IPS-18a (cell line): Measurements from ENCODE around the gene USP32.

Experiments used
- H3K27ac ChIP-seq: one replicate; pipeline ENCODE4 v1.5.1; 2013; ENCODE audit warnings: low read length
- H3K27me3 ChIP-seq: one replicate; pipeline ENCODE4 v1.6.1; 2013; ENCODE audit warnings: mild to moderate bottlenecking, low read length; ENCODE audit not compliant: control insufficient read depth, insufficient read depth
- H3K36me3 ChIP-seq: one replicate; pipeline ENCODE4 v1.6.1; 2013; ENCODE audit warnings: low read depth, low read length; ENCODE audit not compliant: control insufficient read depth
- H3K4me1 ChIP-seq: one replicate; pipeline ENCODE4 v1.6.1; 2013; ENCODE audit warnings: low read depth, low read length; ENCODE audit not compliant: control insufficient read depth
- H3K4me3 ChIP-seq: one replicate; pipeline ENCODE4 v1.5.1; 2013; ENCODE audit warnings: low read length
- H3K9ac ChIP-seq: one replicate; pipeline ENCODE4 v1.6.1; 2013; ENCODE audit warnings: mild to moderate bottlenecking, low read length, moderate library complexity
- H3K9me3 ChIP-seq: one replicate; pipeline ENCODE4 v1.6.1; 2013; ENCODE audit warnings: low read depth, low read length; ENCODE audit not compliant: control insufficient read depth

Gene USP32

DNA sequence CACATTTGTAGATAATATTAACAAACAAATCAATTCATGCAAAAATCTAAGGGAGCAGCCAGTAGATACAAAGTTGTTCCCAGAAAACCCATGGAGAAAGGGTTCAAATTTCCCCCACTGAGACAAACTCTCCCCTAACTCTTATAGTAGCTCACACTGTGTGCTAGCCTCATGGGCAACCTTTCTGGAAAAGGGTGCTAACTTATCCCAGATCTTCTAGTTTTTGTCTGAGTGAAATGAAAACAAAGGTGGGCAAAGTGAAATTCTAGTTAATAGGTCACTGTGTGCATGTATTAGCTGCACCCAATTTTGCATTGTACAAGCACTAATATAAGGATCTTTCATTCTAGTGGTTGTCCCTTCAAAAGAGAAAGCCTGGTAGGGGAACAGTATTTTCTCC lies 9.9 kb upstream of the USP32 start:
- Histone ChIP-seq H3K36me3 (no peaks in the 10 kb centered on the region), H3K27me3 (no peaks in the 10 kb centered on the region), H3K4me1 (no peaks in the 10 kb centered on the region), H3K9ac (no peak overlapping the region), H3K9me3 (no peaks in the 10 kb centered on the region), H3K4me3 (no peak overlapping the region), H3K27ac (no peak overlapping the region)

DNA sequence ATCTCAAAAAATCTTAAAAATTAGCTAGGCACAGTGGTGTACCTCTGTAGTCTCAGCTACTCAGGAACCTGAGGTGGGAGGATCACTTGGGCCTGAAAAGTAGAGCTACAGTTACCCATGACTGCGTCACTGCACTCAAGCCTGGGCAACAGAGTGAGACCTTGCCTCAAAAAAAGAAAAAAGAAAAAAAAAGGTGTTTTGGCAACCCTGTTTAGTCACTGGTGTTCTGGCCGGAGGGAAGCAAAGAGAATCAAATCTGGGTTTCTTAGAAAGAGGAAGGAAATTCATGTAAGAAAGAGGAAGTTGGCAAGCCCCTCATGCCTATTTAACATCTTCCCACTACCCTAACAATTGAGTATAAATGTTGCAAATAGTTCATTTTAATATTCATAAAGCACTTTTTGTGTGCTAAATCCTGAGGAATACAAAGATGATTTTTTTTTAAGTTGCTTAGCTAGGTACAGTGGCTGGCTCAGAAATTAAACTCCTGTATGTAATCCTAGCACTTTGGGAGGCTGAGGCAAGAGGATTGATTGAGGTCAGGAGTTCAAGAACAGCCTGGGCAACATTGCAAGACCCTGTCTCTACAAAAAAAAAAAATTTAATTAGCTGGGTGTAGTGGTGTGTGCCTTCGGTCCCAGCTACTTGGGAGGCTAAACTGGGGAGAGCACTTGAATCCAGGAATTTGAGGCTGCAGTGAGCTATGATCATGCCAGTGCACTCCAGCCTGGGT lies 6.5 kb upstream of the USP32 start:
- H3K27ac ChIP-seq: no peak overlapping the region
- no peak overlapping the region for H3K4me3 ChIP-seq
- H3K27me3 ChIP-seq: no peaks in the 10 kb centered on the region
- H3K9ac ChIP-seq: no peak overlapping the region
- H3K36me3 ChIP-seq: no peaks in the 10 kb centered on the region
- H3K4me1 ChIP-seq: peaks cover under 1% of the 10 kb centered on the region
- no peaks in the 10 kb centered on the region for H3K9me3 ChIP-seq

DNA sequence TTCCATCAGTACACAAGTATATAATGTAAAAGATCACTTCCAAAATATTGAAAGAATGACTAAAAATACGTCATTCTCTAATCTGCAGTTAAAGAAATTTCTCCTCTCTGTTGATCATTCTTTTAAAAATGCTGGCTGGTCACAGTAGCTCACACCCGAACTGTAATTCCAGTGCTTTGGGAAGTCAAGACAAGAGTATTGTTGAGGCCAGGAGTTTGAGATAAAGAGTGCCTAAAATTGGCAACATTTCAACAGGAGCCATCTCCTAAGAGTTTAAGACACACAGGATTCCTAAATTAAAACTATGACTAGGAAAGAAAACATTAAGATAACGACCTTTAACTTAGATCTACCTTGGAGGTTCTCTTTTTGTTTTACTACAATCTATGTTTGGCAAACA lies 4.5 kb upstream of the USP32 start:
- H3K4me1 ChIP-seq: peaks cover 5% of the 10 kb centered on the region
- H3K9ac ChIP-seq: no peak overlapping the region
- no peak overlapping the region for H3K4me3 ChIP-seq
- H3K36me3 ChIP-seq: no peaks in the 10 kb centered on the region
- no peaks in the 10 kb centered on the region for H3K9me3 ChIP-seq
- no peaks in the 10 kb centered on the region for H3K27me3 ChIP-seq
- H3K27ac ChIP-seq: no peak overlapping the region

DNA sequence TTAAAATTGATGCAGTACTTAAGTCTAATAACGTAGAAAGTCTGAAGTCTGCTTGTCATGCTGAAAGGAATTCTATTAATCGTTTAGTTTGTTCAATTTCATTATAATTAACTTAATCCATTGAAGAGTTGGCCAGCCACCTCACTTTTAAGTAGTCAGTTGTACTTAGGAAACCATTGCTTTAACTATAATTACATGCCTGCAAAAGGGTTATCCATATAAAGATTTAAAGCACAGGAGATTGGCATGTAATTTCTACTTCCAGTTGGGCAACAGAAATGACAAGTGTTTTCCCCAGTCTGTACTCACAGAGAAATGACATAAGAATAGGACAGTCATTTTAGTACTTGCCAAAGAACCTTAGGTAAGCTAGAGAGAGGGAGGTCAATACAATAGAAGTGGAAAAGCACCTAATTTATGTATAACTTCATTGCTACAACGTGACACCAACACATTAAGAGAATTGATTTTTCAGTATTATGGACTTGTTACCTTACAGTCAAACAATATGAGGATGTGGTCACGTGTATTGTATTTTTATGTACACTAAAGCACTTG lies 3.7 kb upstream of the USP32 start:
- Histone ChIP-seq H3K27ac (no peak overlapping the region), H3K4me3 (no peak overlapping the region), H3K4me1 (peaks cover 8% of the 10 kb centered on the region), H3K9me3 (no peaks in the 10 kb centered on the region), H3K36me3 (no peaks in the 10 kb centered on the region), H3K27me3 (no peaks in the 10 kb centered on the region), H3K9ac (no peak overlapping the region)

DNA sequence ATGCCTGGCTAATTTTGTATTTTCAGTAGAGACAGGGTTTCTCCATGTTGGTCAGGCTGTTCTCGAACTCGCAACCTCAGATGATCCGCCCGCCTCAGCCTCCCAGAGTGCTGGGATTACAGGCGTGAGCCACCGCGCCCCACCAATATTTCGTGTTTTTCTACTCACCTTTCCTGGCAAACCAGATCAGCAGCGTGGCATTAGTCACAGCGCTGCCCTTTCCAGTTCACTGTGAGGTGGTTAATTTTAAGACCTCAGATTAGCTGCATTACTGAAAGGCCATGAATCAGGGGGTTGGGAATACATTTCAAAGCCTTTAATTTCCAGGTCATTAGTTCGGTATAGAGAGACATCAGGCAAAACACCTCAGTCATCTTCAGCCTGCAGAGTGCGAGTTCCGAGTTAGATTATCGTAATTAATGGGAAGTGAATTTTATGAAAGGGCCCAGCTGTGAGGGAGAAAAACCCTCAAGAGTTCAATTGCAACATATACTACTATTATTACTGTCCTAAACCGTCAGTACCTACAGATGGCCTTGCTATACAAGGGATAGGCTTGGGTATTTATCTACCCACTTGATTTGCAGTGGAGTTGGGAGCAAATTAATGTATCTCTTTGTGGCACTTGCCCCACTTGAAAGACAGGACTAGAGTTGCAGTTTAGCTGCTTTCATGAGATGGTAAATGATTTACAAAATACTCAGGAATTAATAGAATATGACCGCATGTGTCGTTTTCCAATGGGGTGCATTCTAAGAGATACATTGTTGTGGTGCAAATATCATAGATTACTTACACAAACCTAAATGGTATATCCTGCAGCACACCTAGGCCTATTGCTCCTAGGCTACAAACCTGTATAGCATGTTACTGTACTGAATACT lies 2.1 kb upstream of the USP32 start:
- H3K9me3 ChIP-seq: no peaks in the 10 kb centered on the region
- H3K4me3 ChIP-seq: no peak overlapping the region
- H3K27ac ChIP-seq: no peak overlapping the region
- peaks cover 18% of the 10 kb centered on the region for H3K4me1 ChIP-seq
- H3K27me3 ChIP-seq: no peaks in the 10 kb centered on the region
- no peaks in the 10 kb centered on the region for H3K36me3 ChIP-seq
- H3K9ac ChIP-seq: no peak overlapping the region

DNA sequence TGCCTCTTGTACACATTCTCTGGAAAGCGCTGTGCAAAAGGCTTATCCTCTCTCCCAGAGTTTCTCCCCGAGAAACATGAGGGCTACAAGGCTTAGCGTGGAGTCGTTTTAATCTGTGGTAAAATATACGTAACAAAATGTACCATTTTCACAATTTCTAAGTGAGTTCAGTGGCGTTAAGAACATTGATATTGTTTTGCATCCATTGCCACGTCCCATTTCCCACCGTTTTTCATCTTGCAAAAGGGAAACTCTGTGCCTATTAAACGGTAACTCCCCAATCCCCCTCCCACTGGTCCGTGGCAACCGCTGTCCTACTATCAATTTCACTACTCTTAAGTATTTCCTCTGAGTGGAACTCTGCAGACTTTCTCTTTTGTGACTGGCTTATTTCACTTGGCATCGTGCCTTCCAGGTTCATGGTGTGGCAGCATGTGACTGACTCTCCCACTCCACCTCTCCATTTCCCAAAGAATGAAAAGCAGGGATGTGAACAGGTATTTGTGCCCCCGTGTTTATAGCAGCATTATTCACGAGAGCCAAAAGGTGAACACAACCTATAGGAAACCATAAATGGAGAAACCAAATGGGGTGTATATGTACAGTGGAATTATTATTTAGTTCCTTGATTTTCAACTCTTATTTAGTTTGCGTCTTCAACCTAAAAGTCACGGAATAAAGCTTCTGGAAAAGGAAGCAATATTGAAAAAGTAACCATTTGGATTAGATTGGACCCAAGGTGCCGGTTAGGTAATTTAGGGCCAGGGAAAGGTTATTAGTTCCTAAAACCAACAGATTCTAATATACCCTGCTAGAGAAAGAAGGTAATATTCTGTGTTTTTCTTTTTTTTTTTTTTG lies 1.1 kb upstream of the USP32 start:
- Histone ChIP-seq H3K4me1 (peaks cover 28% of the 10 kb centered on the region), H3K27ac (peak overlapping the region; percentile 85), H3K36me3 (no peaks in the 10 kb centered on the region)

DNA sequence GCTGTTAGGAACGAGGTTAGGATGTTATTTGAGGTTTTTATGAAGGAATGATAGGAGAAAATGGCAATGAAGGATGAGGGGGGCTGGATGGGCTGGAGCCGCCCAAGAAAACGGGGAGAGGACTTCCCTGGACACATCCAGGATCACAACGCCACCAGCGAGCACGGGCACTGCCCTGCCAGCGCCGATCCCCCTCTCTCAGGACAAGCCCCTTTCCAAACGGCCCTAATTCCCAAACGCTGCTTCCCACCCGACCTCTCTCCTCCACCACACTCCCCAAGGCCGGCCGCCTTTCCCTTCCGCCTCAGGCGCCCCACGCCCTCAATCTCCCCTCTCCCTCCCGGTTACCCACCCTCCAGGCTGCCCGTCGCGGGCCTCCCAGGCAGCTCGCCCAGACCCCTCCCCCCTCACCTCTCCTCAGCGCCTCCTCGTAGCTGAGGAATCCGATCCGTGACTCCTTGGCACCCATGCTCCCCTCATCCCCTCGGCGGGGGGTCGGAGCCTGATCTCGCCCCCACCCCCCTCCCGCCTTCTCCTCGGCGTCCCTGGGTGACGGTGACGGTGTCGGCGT lies 377 bp downstream of the USP32 start:
- no peaks in the 10 kb centered on the region for H3K9me3 ChIP-seq
- no peaks in the 10 kb centered on the region for H3K36me3 ChIP-seq
- no peaks in the 10 kb centered on the region for H3K27me3 ChIP-seq
- H3K4me3 ChIP-seq: peak overlapping the region; percentile 98
- H3K9ac ChIP-seq: peak overlapping the region; percentile 76
- H3K27ac ChIP-seq: peak overlapping the region; percentile 71
- peaks cover 42% of the 10 kb centered on the region for H3K4me1 ChIP-seq

More for the DNA sequence above, 1.1 kb upstream of the USP32 start:
- Histone ChIP-seq H3K4me3 (peak overlapping the region; percentile 98), H3K9ac (peak overlapping the region; percentile 76), H3K9me3 (no peaks in the 10 kb centered on the region), H3K27me3 (no peaks in the 10 kb centered on the region)

DNA sequence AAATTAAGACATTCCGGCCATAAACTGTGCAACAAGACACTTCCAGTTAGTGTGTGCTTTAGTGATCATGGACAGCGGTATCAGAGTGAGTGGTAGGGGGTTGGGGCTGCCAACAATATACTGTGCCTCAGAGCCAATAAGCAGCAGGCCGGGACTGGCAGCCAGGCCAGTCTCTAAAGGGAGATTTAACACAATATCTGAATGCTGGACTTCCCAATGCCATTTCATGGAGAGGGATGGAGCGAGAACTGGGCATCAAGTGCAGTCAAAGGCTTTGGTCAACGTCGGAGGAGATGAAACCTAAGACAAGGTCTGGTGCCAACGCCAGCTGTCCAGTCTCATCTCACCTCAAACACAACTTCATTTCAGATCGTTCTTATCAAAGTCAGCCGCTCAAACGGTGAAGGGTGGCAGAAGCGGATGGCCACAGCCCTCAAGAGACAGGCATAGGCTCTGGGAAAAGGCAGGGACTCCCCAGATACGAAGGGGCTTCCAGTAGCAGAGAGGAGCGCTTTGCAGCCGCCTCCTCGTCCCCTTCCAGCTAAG lies 935 bp downstream of the USP32 start:
- no peaks in the 10 kb centered on the region for H3K27me3 ChIP-seq

DNA sequence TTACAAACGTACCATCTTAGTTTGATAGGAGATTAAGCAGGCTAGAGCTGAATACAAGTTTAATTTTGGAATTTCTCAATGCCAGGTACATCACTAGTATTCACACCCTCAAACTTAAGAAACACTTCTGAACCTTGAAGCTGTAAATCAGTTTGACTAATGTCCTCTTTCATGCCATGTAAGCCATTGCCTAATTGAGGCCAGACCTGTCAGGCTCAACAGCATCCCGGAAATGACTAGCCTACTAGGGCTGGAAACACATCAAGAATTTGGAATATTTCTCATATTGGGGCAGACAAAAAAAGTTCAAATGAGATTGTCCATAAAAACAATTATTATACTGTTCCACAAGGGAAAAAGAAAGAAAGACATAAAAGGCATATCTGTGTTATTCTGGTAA lies 1.7 kb downstream of the USP32 start:
- peaks cover 54% of the 10 kb centered on the region for H3K4me1 ChIP-seq
- peak overlapping the region; percentile 98 for H3K4me3 ChIP-seq
- H3K9me3 ChIP-seq: no peaks in the 10 kb centered on the region
- H3K27ac ChIP-seq: no peak overlapping the region
- H3K9ac ChIP-seq: peak overlapping the region; percentile 76
- H3K27me3 ChIP-seq: no peaks in the 10 kb centered on the region
- H3K36me3 ChIP-seq: no peaks in the 10 kb centered on the region

More for the DNA sequence above, 935 bp downstream of the USP32 start:
- Histone ChIP-seq H3K9me3 (no peaks in the 10 kb centered on the region), H3K9ac (peak overlapping the region; percentile 76), H3K4me3 (peak overlapping the region; percentile 98), H3K27ac (peak overlapping the region; percentile 71), H3K36me3 (no peaks in the 10 kb centered on the region), H3K4me1 (peaks cover 48% of the 10 kb centered on the region)

DNA sequence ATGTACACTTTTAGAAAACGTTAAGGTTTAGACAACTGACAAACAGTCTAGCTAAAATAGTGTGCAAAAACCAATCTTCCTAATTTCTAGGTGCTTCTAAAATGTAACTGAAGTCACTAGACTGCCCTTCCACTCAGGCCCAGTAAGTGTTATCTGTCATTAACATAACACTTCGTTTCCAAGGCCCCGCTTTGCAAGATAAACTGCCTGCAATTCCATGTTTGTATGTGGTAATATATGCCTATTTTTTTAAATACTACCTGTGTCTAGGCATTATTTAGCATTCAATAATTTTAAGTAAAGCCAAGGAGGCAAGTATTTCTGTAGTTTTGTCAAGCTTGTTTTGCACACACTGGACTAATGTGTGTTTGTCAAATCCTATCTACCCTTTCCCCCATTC lies 3.2 kb downstream of the USP32 start:
- H3K27ac ChIP-seq: peak overlapping the region; percentile 46
- no peaks in the 10 kb centered on the region for H3K27me3 ChIP-seq
- no peaks in the 10 kb centered on the region for H3K36me3 ChIP-seq
- H3K4me3 ChIP-seq: peak overlapping the region; percentile 60
- no peaks in the 10 kb centered on the region for H3K9me3 ChIP-seq
- H3K4me1 ChIP-seq: peaks cover 66% of the 10 kb centered on the region
- peak overlapping the region; percentile 58 for H3K9ac ChIP-seq
